HUES64 (cell line): ENCODE data around the gene B3GALT5.
"Not testable (repeated sequence)": the region's sequence is repeated elsewhere in the genome, so short reads cannot be mapped to it uniquely, and the experiment has no call there.

Experiments used
- H3K27ac ChIP-seq: 2 replicates; pipeline ENCODE4 v1.7.0; 2013; ENCODE audit warnings: low read depth, low read length, inconsistent platforms
- H3K27me3 ChIP-seq: 2 replicates; pipeline ENCODE4 v1.6.1; 2013; ENCODE audit warnings: mild to moderate bottlenecking, low read length; ENCODE audit not compliant: insufficient read depth
- H3K36me3 ChIP-seq: 2 replicates; pipeline ENCODE4 v1.6.1; 2013; ENCODE audit warnings: mild to moderate bottlenecking, low read length; ENCODE audit not compliant: insufficient read depth
- H3K4me1 ChIP-seq: 2 replicates; pipeline ENCODE4 v1.6.1; 2013; ENCODE audit warnings: mild to moderate bottlenecking, low read length, moderate library complexity; ENCODE audit not compliant: insufficient read depth
- H3K4me3 ChIP-seq: 2 replicates; pipeline ENCODE4 v1.5.1; 2013; ENCODE audit warnings: mild to moderate bottlenecking, low read length, moderate library complexity
- H3K9ac ChIP-seq: 2 replicates; pipeline ENCODE4 v1.6.1; 2013; ENCODE audit warnings: mild to moderate bottlenecking, low read depth, low read length
- H3K9me3 ChIP-seq: 2 replicates; pipeline ENCODE4 v1.6.1; 2013; ENCODE audit warnings: low read depth, low read length; ENCODE audit not compliant: insufficient read depth
- WGBS: fragments of 150-250, 120-280 bp; methylation state at CpG from one replicate; pipeline ENCODE4 v1.1.7; 2013; ENCODE audit warnings: missing lambda C conversion rate; 5-methylcytosine and 5-hydroxymethylcytosine counted together

The B3GALT5 gene

DNA sequence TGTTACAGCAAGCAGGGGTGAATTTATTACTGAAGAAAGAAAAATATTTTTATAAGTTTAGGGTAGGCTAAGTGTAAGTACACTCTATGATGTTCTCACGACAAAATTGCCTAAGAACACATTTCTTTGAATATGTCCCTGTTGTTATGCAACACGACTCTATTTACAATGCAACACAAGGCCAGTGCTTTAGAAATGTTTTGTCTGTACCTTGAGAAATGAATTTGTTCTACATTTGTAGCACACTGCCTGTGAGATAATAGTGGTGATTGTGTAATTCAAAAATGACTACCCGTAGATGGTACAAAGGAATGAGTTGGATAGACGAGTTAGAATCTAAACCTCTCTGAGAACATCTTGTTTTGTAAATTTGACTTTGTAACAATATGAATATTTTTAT lies 68.5 kb downstream of the B3GALT5 start:
- no peaks in the 10 kb centered on the region for H3K36me3 ChIP-seq
- no peak overlapping the region for H3K9ac ChIP-seq
- no peaks in the 10 kb centered on the region for H3K27me3 ChIP-seq
- H3K27ac ChIP-seq = no peak overlapping the region
- 63% methylated on average over 4 of the region's 4 CpGs for WGBS
- 0 out of 2 replicates have a peak, but pooled peaks cover 3% of the 10 kb centered on the region for H3K4me1 ChIP-seq
- H3K9me3 ChIP-seq = peaks cover 14% of the 10 kb centered on the region
- no peak overlapping the region for H3K4me3 ChIP-seq

DNA sequence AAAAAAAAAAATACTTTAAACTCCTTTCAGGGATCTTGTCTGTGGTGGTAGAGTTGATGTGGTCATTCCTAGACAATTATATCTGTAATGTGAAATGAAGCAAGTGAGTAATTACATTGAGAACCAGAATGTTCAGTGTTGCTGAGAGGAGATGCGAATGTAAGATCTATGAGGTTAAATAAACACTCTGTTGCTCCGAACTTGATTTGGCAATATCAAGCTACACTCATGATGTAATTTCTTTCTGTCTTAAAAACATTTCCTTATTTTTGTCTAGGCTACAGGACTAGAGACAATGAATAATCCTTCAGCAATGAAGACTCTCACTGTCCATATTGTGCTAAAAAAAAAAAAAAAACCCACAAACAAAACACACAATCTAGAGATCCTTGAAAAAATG lies 69.1 kb downstream of the B3GALT5 start:
- Histone ChIP-seq H3K36me3 (no peaks in the 10 kb centered on the region), H3K27me3 (no peaks in the 10 kb centered on the region), H3K9ac (no peak overlapping the region), H3K4me1 (0 out of 2 replicates have a peak, but pooled peaks cover 3% of the 10 kb centered on the region), H3K27ac (no peak overlapping the region), H3K9me3 (peaks cover 14% of the 10 kb centered on the region), H3K4me3 (no peak overlapping the region)
- WGBS = 100% methylated on average over 2 of the region's 2 CpGs

DNA sequence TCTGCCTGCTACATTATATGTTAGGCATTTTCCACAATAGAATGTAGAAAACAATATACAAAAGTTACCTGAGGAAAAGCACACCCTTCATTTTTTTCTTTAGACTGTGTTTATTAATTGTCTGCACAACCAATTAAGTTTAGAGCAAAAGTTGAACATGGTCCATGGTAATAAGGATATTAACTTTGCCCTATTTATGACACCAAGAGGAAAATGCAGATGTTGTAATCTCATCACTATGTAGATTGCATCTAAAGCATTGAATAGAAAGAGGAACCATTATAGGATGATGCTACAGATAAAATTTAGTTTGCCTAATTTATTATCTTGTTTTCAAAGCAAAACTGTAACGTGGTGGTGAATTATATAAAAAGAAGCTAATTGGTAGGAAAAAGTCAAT lies 72.5 kb downstream of the B3GALT5 start:
- Histone ChIP-seq H3K27ac (no peak overlapping the region), H3K9ac (no peak overlapping the region), H3K4me3 (no peak overlapping the region), H3K36me3 (no peaks in the 10 kb centered on the region), H3K27me3 (no peaks in the 10 kb centered on the region), H3K9me3 (peaks cover 14% of the 10 kb centered on the region), H3K4me1 (0 out of 2 replicates have a peak, but pooled peaks cover 3% of the 10 kb centered on the region)
- WGBS = no CpG with 5 or more reads among the region's 1 CpG

DNA sequence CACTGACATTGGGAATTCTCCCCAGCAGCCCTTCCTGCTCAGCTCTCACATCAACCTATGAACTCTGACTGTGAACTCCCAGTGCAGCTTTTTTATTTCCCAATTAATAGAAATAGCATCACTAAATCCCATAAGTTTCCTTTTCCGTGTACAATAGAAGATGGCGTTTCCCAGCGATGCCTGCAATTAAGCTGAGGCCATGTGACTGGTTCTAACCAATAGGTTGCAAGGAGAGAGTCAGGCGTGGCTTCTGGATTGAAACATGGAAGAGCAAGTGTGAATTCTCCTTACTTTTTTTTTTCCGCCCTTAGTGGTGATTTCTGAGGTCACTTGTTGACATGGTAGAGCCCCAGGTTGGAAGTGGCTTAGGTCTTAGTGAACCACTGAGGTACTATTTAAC lies 73.3 kb downstream of the B3GALT5 start:
- Histone ChIP-seq H3K9me3 (peaks cover 14% of the 10 kb centered on the region), H3K4me3 (no peak overlapping the region), H3K27me3 (no peaks in the 10 kb centered on the region), H3K9ac (no peak overlapping the region), H3K4me1 (0 out of 2 replicates have a peak, but pooled peaks cover 3% of the 10 kb centered on the region), H3K27ac (no peak overlapping the region), H3K36me3 (no peaks in the 10 kb centered on the region)
- WGBS = 93% methylated on average over 5 of the region's 5 CpGs

DNA sequence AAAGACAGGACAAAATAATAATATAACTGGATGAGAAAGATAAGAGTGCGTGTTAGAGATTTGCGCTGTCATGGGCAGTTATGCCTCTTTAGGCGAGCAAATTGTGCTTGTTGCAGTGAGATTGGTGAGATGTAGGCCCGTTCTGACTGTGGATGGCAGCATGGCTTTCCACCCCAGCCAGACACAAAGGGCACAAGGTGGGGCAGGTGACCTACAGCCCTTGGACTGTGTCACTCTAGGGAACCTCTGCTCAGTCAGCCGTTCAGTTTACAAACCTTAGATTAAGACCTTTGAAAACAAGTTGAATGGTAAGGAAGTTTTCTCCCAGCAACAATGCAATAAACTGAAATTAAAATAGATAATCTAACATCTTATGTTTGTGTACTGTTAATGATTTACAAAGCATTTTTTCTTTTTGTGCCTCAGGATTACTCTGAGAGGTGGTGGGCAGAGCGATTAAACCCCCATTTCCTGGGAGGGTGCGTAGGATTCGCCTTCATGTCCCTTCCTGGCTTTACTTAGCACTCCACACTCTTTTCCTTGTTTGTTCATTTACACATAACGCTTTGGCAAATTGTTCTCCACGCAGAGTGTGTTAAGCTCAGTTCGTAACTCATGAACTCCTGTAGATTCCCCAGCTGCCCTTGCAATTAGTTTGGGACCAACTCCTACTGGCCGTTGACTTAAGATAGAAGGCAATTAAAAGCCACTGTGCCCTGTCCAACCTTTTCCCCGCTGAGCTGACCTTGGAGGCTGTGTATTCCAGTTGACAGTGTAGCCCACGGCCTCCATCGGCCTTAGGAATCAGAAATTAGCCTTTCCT lies 74.1 kb downstream of the B3GALT5 start:
- peaks cover 14% of the 10 kb centered on the region for H3K9me3 ChIP-seq
- no peaks in the 10 kb centered on the region for H3K27me3 ChIP-seq
- WGBS = 93% methylated on average over 15 of the region's 15 CpGs
- H3K27ac ChIP-seq = no peak overlapping the region
- no peak overlapping the region for H3K4me3 ChIP-seq
- no peaks in the 10 kb centered on the region for H3K4me1 ChIP-seq
- no peak overlapping the region for H3K9ac ChIP-seq
- H3K36me3 ChIP-seq = no peaks in the 10 kb centered on the region

DNA sequence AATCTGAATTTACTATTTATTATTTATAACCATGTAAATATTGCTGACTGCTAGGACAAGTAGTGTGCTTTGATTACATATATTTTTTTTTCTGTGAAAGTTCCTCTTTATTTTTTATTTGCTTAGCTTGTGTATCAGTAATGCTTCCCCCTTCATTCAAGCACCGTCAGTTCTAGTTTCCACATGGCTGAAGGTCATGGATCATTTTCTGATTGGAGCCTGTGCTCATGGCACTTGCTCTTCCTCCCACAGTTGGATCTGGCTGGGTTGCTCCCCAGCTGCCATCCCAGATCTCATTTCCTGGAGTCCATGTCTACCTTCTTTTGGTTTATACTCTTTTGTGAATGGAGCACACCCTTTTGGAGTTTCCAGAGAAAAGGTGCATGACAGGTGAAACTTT lies 75.3 kb downstream of the B3GALT5 start:
- no peak overlapping the region for H3K27ac ChIP-seq
- H3K9ac ChIP-seq = no peak overlapping the region
- peaks cover 3% of the 10 kb centered on the region; the same call in 1 of the 2 replicates for H3K4me1 ChIP-seq
- no peaks in the 10 kb centered on the region for H3K27me3 ChIP-seq
- no peak overlapping the region for H3K4me3 ChIP-seq
- no peaks in the 10 kb centered on the region for H3K36me3 ChIP-seq
- peaks cover 11% of the 10 kb centered on the region for H3K9me3 ChIP-seq
- WGBS = 97% methylated on average over 1 of the region's 1 CpG

DNA sequence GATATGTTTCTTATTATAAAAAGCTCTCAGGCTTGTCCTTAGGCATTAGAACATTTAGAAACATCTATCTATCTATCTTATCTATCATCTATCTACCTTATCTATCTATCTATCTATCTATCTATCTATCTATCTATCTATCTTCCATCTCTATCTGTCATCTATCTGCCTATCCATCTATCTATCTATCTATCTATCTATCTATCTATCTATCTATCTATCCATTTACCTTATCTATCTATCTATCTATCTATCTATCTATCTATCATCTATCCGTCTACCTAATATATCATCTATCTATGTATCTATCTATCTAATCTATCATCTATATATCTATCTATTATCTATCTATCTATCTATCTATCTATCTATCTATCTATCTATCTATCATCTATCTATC lies 77.1 kb downstream of the B3GALT5 start:
- H3K9ac ChIP-seq, H3K4me1 ChIP-seq: not testable (repeated sequence)
- WGBS = 90% methylated on average over 1 of the region's 1 CpG

DNA sequence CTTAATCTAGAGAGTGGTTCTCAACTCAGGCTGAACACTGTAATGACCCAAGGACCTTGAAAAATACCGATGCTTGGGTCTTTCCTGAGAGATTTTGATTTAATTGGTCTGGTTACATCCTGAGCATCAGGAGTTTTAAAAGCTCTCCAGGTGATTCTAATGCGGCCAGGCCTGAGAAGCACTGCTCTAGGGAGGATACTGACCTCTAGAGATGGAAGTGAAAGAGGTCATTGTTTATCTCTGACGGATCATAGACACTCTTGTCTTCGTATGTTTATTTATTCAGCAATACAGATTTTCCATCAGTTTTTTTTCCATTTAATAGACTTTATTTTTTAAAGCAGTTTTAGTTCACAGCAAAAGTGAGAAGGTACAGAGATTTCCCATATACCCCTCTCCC lies 77.7 kb downstream of the B3GALT5 start:
- peaks cover 3% of the 10 kb centered on the region; the same call in 1 of the 2 replicates for H3K4me1 ChIP-seq
- WGBS = 89% methylated on average over 3 of the region's 4 CpGs
- H3K9ac ChIP-seq = no peak overlapping the region
- no peak overlapping the region for H3K4me3 ChIP-seq
- no peaks in the 10 kb centered on the region for H3K27me3 ChIP-seq
- no peaks in the 10 kb centered on the region for H3K9me3 ChIP-seq
- no peaks in the 10 kb centered on the region for H3K36me3 ChIP-seq
- no peak overlapping the region for H3K27ac ChIP-seq

More for the DNA sequence above, 77.1 kb downstream of the B3GALT5 start:
- H3K27me3 ChIP-seq, H3K36me3 ChIP-seq, H3K4me3 ChIP-seq, H3K27ac ChIP-seq, H3K9me3 ChIP-seq: not testable (repeated sequence)

DNA sequence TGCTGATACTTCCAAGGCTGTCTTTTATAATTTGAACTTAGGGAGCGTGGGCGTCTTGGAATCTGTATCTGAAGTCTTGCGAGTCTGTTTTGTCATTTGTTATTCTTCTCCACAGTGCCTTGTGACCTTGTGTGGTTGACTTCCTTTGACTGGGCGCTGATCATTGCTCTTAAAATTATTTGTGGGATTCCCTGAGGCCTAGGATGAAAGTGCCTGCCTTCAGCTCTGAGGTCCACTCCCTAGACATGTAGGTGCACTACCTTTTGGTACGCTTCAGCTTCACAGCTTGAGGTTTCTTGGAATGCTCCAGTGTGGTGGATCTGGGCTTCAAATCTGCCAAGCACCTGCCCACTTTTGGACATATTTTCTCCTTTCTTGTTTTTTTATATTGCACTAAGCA lies 82.0 kb downstream of the B3GALT5 start:
- Histone ChIP-seq H3K9me3 (no peaks in the 10 kb centered on the region), H3K4me3 (no peak overlapping the region), H3K36me3 (no peaks in the 10 kb centered on the region), H3K4me1 (peaks cover 3% of the 10 kb centered on the region; the same call in 1 of the 2 replicates), H3K27me3 (no peaks in the 10 kb centered on the region), H3K27ac (no peak overlapping the region), H3K9ac (no peak overlapping the region)
- WGBS = 96% methylated on average over 5 of the region's 5 CpGs

DNA sequence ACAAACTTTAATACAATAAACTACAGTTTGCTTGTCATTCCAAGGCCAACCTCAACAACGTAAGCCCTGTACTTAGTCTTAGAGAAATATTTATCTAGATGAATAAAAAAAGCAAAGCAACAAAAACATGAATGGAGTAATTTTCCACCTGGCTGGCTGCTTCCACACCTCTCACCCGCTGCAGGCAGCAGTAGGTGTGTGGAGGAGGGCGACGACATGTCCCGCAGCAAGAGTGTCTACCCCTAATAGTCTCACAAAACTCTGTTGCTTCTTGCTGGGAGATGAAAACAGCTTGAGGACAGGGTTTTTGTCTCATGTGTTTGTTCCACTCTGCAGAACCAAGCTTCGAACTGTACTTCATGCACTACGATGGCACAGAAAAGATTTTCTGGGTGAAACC lies 83.5 kb downstream of the B3GALT5 start:
- Histone ChIP-seq H3K4me3 (no peak overlapping the region), H3K4me1 (peaks cover 3% of the 10 kb centered on the region; the same call in 1 of the 2 replicates), H3K9ac (no peak overlapping the region), H3K27ac (no peak overlapping the region), H3K36me3 (no peaks in the 10 kb centered on the region), H3K27me3 (no peaks in the 10 kb centered on the region), H3K9me3 (no peaks in the 10 kb centered on the region)
- WGBS = 98% methylated on average over 6 of the region's 7 CpGs

DNA sequence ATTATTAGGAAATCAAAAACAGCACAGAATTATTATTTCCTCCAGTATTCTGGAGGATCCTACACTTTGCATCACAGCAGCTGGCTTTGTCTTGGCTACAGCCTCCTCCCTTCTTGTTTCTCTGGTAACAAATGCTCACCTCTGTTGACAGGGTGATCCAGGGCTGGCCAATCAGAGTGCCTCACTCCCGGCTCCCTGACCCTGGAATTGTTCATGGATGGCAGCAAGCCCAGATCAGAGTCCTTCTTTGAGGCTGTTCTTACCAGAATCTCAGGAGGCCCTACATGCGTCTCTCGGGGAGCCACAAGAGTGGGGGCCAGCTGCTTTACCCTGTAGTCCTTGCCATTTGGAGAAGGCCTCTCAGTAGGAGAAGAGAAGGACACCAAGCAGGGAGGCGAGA lies 83.9 kb downstream of the B3GALT5 start:
- Histone ChIP-seq H3K36me3 (no peaks in the 10 kb centered on the region), H3K27me3 (no peaks in the 10 kb centered on the region), H3K27ac (no peak overlapping the region), H3K4me3 (no peak overlapping the region), H3K9me3 (no peaks in the 10 kb centered on the region), H3K4me1 (peaks cover 3% of the 10 kb centered on the region; the same call in 1 of the 2 replicates), H3K9ac (no peak overlapping the region)
- 91% methylated on average over 4 of the region's 4 CpGs for WGBS
